Measurements from ENCODE around the gene ARID3A. TPM values are rescaled to one million over a fixed set of nuclear protein-coding genes. Genes with fewer than 3 reads are reported as not detected.

Gene ARID3A
- total and polyA plus RNA-seq, 2 of the 13 experiments (the other 11 are each of a cell fraction or from before 2014, with no cell fraction given): 71.3 to 77.9 TPM

DNA sequence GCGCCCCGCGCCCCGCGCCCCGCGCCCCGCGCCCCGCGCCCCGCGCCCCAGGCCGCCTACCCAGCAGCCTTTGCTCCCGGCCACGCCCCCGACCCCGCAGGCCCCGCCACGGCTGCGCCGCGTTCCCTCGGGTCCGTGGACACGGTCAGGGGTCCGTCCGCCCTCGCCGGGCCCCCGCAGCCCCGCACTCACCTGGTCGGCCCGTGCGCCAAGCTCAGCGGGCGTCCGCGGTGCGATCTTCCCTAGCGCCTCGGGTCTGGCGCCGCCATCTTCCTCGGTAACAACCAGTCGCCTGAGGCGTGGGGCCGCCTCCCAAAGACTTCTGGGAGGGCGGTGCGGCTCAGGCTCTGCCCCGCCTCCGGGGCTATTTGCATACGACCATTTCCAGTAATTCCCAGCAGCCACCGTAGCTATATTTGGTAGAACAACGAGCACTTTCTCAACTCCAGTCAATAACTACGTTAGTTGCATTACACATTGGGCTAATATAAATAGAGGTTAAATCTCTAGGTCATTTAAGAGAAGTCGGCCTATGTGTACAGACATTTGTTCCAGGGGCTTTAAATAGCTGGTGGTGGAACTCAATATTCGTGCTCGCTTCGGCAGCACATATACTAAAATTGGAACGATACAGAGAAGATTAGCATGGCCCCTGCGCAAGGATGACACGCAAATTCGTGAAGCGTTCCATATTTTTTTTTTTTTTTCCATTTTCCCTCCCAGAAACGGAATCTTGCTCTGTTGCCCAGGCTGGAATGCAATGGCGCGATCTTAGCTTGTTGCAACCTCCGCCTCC is 32.7 kb upstream of the ARID3A start, which contains the start of the genes MED16 and RNU6-9 (continued):
- TF ChIP-seq ZNF24 (IDR thresholded peaks at IDR 0.05): peak; percentile 95
- peak; percentile 67; the same call in 1 of the 2 replicates for TF ChIP-seq DMAP1 (CRISPR knock-in tag; IDR thresholded peaks at IDR 0.05)
- TF ChIP-seq, protein P1, sequence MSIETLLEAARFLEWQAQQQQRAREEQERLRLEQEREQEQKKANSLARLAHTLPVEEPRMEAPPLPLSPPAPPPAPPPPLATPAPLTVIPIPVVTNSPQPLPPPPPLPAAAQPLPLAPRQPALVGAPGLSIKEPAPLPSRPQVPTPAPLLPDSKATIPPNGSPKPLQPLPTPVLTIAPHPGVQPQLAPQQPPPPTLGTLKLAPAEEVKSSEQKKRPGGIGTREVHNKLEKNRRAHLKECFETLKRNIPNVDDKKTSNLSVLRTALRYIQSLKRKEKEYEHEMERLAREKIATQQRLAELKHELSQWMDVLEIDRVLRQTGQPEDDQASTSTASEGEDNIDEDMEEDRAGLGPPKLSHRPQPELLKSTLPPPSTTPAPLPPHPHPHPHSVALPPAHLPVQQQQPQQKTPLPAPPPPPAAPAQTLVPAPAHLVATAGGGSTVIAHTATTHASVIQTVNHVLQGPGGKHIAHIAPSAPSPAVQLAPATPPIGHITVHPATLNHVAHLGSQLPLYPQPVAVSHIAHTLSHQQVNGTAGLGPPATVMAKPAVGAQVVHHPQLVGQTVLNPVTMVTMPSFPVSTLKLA (IDR thresholded peaks at IDR 0.05): peak; percentile 3; the same call in 1 of the 2 replicates
- TF ChIP-seq TAF1 (CRISPR knock-in tag; IDR thresholded peaks at IDR 0.05): peak; percentile 57; the same call in 1 of the 2 replicates
- TF ChIP-seq PHF20 (CRISPR knock-in tag; IDR thresholded peaks at IDR 0.05): peak; percentile 79
- no peak for TF ChIP-seq CAMTA2 (CRISPR knock-in tag; IDR thresholded peaks at IDR 0.05; ENCODE audit: borderline replicate concordance)
- no peak for TF ChIP-seq EED (CRISPR knock-in tag; IDR thresholded peaks at IDR 0.05)
- TF ChIP-seq, protein P2, sequence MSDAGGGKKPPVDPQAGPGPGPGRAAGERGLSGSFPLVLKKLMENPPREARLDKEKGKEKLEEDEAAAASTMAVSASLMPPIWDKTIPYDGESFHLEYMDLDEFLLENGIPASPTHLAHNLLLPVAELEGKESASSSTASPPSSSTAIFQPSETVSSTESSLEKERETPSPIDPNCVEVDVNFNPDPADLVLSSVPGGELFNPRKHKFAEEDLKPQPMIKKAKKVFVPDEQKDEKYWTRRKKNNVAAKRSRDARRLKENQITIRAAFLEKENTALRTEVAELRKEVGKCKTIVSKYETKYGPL (CRISPR knock-in tag; IDR thresholded peaks at IDR 0.05): peak; percentile 18; the same call in 1 of the 2 replicates
- no peak; the same call in 1 of the 2 replicates for TF ChIP-seq ZNF564 (CRISPR knock-in tag; IDR thresholded peaks at IDR 0.05)
- TF ChIP-seq, protein P3, sequence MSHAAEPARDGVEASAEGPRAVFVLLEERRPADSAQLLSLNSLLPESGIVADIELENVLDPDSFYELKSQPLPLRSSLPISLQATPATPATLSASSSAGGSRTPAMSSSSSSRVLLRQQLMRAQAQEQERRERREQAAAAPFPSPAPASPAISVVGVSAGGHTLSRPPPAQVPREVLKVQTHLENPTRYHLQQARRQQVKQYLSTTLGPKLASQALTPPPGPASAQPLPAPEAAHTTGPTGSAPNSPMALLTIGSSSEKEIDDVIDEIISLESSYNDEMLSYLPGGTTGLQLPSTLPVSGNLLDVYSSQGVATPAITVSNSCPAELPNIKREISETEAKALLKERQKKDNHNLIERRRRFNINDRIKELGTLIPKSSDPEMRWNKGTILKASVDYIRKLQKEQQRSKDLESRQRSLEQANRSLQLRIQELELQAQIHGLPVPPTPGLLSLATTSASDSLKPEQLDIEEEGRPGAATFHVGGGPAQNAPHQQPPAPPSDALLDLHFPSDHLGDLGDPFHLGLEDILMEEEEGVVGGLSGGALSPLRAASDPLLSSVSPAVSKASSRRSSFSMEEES (CRISPR knock-in tag; IDR thresholded peaks at IDR 0.05): no peak
- TF ChIP-seq ZSCAN21 (CRISPR knock-in tag; IDR thresholded peaks at IDR 0.05; ENCODE audit: borderline replicate concordance): peak; percentile 53; the same call in 1 of the 2 replicates
- TF ChIP-seq, protein P4, sequence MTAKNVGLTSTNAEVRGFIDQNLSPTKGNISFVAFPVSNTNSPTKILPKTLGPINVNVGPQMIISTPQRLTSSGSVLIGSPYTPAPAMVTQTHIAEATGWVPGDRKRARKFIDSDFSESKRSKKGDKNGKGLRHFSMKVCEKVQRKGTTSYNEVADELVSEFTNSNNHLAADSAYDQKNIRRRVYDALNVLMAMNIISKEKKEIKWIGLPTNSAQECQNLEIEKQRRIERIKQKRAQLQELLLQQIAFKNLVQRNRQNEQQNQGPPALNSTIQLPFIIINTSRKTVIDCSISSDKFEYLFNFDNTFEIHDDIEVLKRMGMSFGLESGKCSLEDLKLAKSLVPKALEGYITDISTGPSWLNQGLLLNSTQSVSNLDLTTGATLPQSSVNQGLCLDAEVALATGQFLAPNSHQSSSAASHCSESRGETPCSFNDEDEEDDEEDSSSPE (CRISPR knock-in tag; IDR thresholded peaks at IDR 0.05): 0 out of 2 replicates have a peak, but pooled peaks have one; percentile 38
- TF ChIP-seq ZNF232 (CRISPR knock-in tag; IDR thresholded peaks at IDR 0.05; ENCODE audit: borderline replicate concordance): 0 out of 2 replicates have a peak, but pooled peaks have one; percentile 31
- TF ChIP-seq ELF4 (CRISPR knock-in tag; IDR thresholded peaks at IDR 0.05; ENCODE audit: borderline replicate concordance): 0 out of 2 replicates have a peak, but pooled peaks have one; percentile 51
- TF ChIP-seq ZNF317 (CRISPR knock-in tag; IDR thresholded peaks at IDR 0.05): no peak
- 0 out of 2 replicates have a peak, but pooled peaks have one; percentile 14 for TF ChIP-seq CCDC6 (CRISPR knock-in tag; IDR thresholded peaks at IDR 0.05)
- TF ChIP-seq, protein P5, sequence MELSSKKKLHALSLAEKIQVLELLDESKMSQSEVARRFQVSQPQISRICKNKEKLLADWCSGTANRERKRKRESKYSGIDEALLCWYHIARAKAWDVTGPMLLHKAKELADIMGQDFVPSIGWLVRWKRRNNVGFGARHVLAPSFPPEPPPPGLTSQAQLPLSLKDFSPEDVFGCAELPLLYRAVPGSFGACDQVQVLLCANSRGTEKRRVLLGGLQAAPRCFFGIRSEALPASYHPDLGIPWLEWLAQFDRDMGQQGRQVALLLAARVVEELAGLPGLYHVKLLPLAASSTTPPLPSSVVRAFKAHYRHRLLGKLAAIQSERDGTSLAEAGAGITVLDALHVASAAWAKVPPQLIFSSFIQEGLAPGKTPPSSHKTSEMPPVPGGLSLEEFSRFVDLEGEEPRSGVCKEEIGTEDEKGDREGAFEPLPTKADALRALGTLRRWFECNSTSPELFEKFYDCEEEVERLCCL (CRISPR knock-in tag; IDR thresholded peaks at IDR 0.05; ENCODE audit: borderline replicate concordance): no peak
- peak; percentile 78 to 84 for TF ChIP-seq POLR2A (IDR thresholded peaks at IDR 0.05; ENCODE audit: insufficient read depth in 1 of 2, low read depth in 2 of 2, low read length in 2 of 2)

All from HepG2 (cell line).